ENCODE results near the gene ABTB1.
"Not testable (repeated sequence)": the region's sequence is repeated elsewhere in the genome, so short reads cannot be mapped to it uniquely, and the experiment has no call there.

The ABTB1 gene

GRCh38 chr3:127688416-127689265, 15.9 kb downstream of the ABTB1 start:
- no peak for DNase-seq

GRCh38 chr3:127689266-127689860, 16.6 kb downstream of the ABTB1 start:
- no peak for DNase-seq

GRCh38 chr3:127690106-127690505, 17.4 kb downstream of the ABTB1 start:
- no peak for DNase-seq

- no peak for DNase-seq
Observed at GRCh38 chr3:127690823-127691452, 18.2 kb downstream of the ABTB1 start.

GRCh38 chr3:127691489-127691888, 18.7 kb downstream of the ABTB1 start:
- no peak for DNase-seq

GRCh38 chr3:127691974-127692373, 19.2 kb downstream of the ABTB1 start:
- no peak for DNase-seq

GRCh38 chr3:127692501-127693335, 20.0 kb downstream of the ABTB1 start:
- DNase-seq: no peak

- no peak for DNase-seq
Observed at GRCh38 chr3:127693336-127693843, 20.6 kb downstream of the ABTB1 start.

- DNase-seq: peak; percentile 33
Observed at GRCh38 chr3:127694467-127695215, 21.9 kb downstream of the ABTB1 start.

- DNase-seq: peak; percentile 29
Observed at GRCh38 chr3:127697551-127698240, 24.9 kb downstream of the ABTB1 start.

- DNase-seq: no peak
Observed at GRCh38 chr3:127698286-127698685, 25.5 kb downstream of the ABTB1 start.

GRCh38 chr3:127698691-127699415, 26.1 kb downstream of the ABTB1 start:
- no peak for DNase-seq

GRCh38 chr3:127699416-127700300, 26.9 kb downstream of the ABTB1 start:
- no peak for DNase-seq

- DNase-seq: no peak
Observed at GRCh38 chr3:127700406-127700805, 27.7 kb downstream of the ABTB1 start.

GRCh38 chr3:127701280-127701911, 28.6 kb downstream of the ABTB1 start:
- DNase-seq: no peak

GRCh38 chr3:127702151-127702578, 29.4 kb downstream of the ABTB1 start:
- no peak for DNase-seq

GRCh38 chr3:127704840-127705239, 32.1 kb downstream of the ABTB1 start:
- DNase-seq: not testable (repeated sequence)

- no peak for DNase-seq
Observed at GRCh38 chr3:127706312-127706711, 33.6 kb downstream of the ABTB1 start.

GRCh38 chr3:127706785-127707351, 34.1 kb downstream of the ABTB1 start:
- DNase-seq: no peak
